T47D (cell line): ENCODE data around the gene HSPA1B.
"Not testable (repeated sequence)": the region's sequence is repeated elsewhere in the genome, so short reads cannot be mapped to it uniquely, and the experiment has no call there.

Experiments used
- DNase-seq, 2 experiments: peaks; one replicate each; pipeline versions ENCODE4 v3.0.0 to v3.0.0-alpha.2; 2011 to 2012; ENCODE audit warnings: low read depth in 1 of 2, low spot score in 1 of 2
- JUND ChIP-seq: IDR thresholded peaks from 2 replicates; pipeline ENCODE4 v1.6.1; 2012; ENCODE audit warnings: low read depth
- in situ Hi-C: cut with HindIII; loops from 2 replicates; pipeline ENCODE4 v1.10.0; 2016; ENCODE audit warnings: low sequenced_read_pairs, low pct_unique_long_range_greater_than_20kb

Gene HSPA1B

GRCh38 chr6:31837369-31838113 lies 10.0 kb downstream of the HSPA1B start:
- in situ Hi-C loops = no loop called here
- TF ChIP-seq JUND = no peak
- no peak for DNase-seq

GRCh38 chr6:31838114-31838553 lies 10.6 kb downstream of the HSPA1B start:
- in situ Hi-C loops, DNase-seq: not testable (repeated sequence)

GRCh38 chr6:31838968-31839367 lies 11.4 kb downstream of the HSPA1B start:
- in situ Hi-C loops = no loop called here
- DNase-seq = no peak
- TF ChIP-seq JUND = no peak

GRCh38 chr6:31839779-31840126 lies 12.2 kb downstream of the HSPA1B start:
- DNase-seq, in situ Hi-C loops: not testable (repeated sequence)

- no peak for DNase-seq
- TF ChIP-seq JUND = no peak
- in situ Hi-C loops = no loop called here
Measured at GRCh38 chr6:31842053-31842452, 14.5 kb downstream of the HSPA1B start.

- TF ChIP-seq JUND = no peak
- DNase-seq = no peak
- in situ Hi-C loops = no loop called here
Measured at GRCh38 chr6:31844507-31844906, 17.0 kb downstream of the HSPA1B start.

GRCh38 chr6:31847276-31847978 lies 19.9 kb downstream of the HSPA1B start:
- no peak for DNase-seq
- in situ Hi-C loops = no loop called here
- TF ChIP-seq JUND = no peak

- in situ Hi-C loops = no loop called here
- DNase-seq = no peak
- TF ChIP-seq JUND = no peak
Measured at GRCh38 chr6:31850765-31851484, 23.4 kb downstream of the HSPA1B start.

GRCh38 chr6:31851485-31851832 lies 23.9 kb downstream of the HSPA1B start:
- DNase-seq = no peak
- TF ChIP-seq JUND = no peak
- in situ Hi-C loops = no loop called here

GRCh38 chr6:31851980-31852718 lies 24.6 kb downstream of the HSPA1B start:
- in situ Hi-C loops, DNase-seq: not testable (repeated sequence)

GRCh38 chr6:31857774-31858173 lies 30.2 kb downstream of the HSPA1B start:
- DNase-seq, in situ Hi-C loops: not testable (repeated sequence)

GRCh38 chr6:31858707-31859106 lies 31.2 kb downstream of the HSPA1B start:
- no peak for DNase-seq
- no peak for TF ChIP-seq JUND
- in situ Hi-C loops = no loop called here

- in situ Hi-C loops = no loop called here
- DNase-seq = no peak
- TF ChIP-seq JUND = no peak
Measured at GRCh38 chr6:31859923-31860322, 32.4 kb downstream of the HSPA1B start.
